HEK293 (cell line): ENCODE measurements around the gene IGFBP4.

Source experiments
- HOXA7 ChIP-seq: sonication (generic); formaldehyde crosslinking; IDR thresholded peaks from 2 replicates; pipeline ENCODE4 v1.8.1; 2022; ENCODE audit warnings: missing genetic modification reagents, borderline replicate concordance
- IKZF3 ChIP-seq: fragments of 450-650 bp; IDR thresholded peaks from 2 replicates; pipeline ENCODE4 v1.5.0; 2018; ENCODE audit warnings: missing biosample characterization, mild to moderate bottlenecking, missing genetic modification characterization, moderate library complexity
- KLF1 ChIP-seq: fragments of 450-650 bp; formaldehyde crosslinking; IDR thresholded peaks from 2 replicates; pipeline ENCODE4 v1.5.1; 2016; ENCODE audit warnings: missing biosample characterization, missing genetic modification characterization
- KLF16 ChIP-seq: fragments of 450-650 bp; formaldehyde crosslinking; IDR thresholded peaks from 2 replicates; pipeline ENCODE4 v1.5.1; 2017; ENCODE audit warnings: missing biosample characterization, missing genetic modification characterization
- MEIS1 ChIP-seq: sonication (generic); formaldehyde crosslinking; IDR thresholded peaks from 2 replicates; pipeline ENCODE4 v1.8.1; 2022; ENCODE audit warnings: missing genetic modification reagents, mild to moderate bottlenecking, borderline replicate concordance
- MYNN ChIP-seq: fragments of 450-650 bp; formaldehyde crosslinking; IDR thresholded peaks from 2 replicates; pipeline ENCODE4 v1.5.1; 2016; ENCODE audit warnings: missing biosample characterization, missing genetic modification characterization, borderline replicate concordance
- PRDM10 ChIP-seq: fragments of 450-650 bp; formaldehyde crosslinking; IDR thresholded peaks from 2 replicates; pipeline ENCODE4 v1.5.1; 2016; ENCODE audit warnings: missing biosample characterization, missing genetic modification characterization
- SP7 ChIP-seq: fragments of 450-650 bp; formaldehyde crosslinking; IDR thresholded peaks from 2 replicates; pipeline ENCODE4 v1.5.1; 2016; ENCODE audit warnings: missing biosample characterization, missing genetic modification characterization
- ZEB2 ChIP-seq: fragments of 450-650 bp; formaldehyde crosslinking; IDR thresholded peaks from 2 replicates; pipeline ENCODE4 v1.5.1; 2016; ENCODE audit warnings: missing biosample characterization, missing genetic modification characterization
- ZFP41 ChIP-seq: fragments of 450-650 bp; formaldehyde crosslinking; IDR thresholded peaks from 2 replicates; pipeline ENCODE4 v1.5.1; 2016; ENCODE audit warnings: missing biosample characterization, missing genetic modification characterization, borderline replicate concordance
- ZNF10 ChIP-seq: fragments of 450-650 bp; formaldehyde crosslinking; IDR thresholded peaks from 2 replicates; pipeline ENCODE4 v1.5.1; 2017; ENCODE audit warnings: missing biosample characterization, missing genetic modification characterization
- ZNF175 ChIP-seq: fragments of 450-650 bp; formaldehyde crosslinking; IDR thresholded peaks from 2 replicates; pipeline ENCODE4 v1.5.1; 2016; ENCODE audit warnings: missing biosample characterization, missing genetic modification characterization
- ZNF211 ChIP-seq: fragments of 450-650 bp; formaldehyde crosslinking; IDR thresholded peaks from 2 replicates; pipeline ENCODE4 v1.5.1; 2016; ENCODE audit warnings: low read depth, missing biosample characterization, missing genetic modification characterization
- ZNF214 ChIP-seq: fragments of 450-650 bp; formaldehyde crosslinking; IDR thresholded peaks from 2 replicates; pipeline ENCODE4 v1.5.1; 2017; ENCODE audit warnings: missing biosample characterization, mild to moderate bottlenecking, missing genetic modification characterization, borderline replicate concordance
- ZNF221 ChIP-seq: fragments of 450-650 bp; formaldehyde crosslinking; IDR thresholded peaks from 2 replicates; pipeline ENCODE4 v1.5.1; 2017; ENCODE audit warnings: missing biosample characterization, missing genetic modification characterization, borderline replicate concordance
- ZNF366 ChIP-seq: fragments of 450-650 bp; formaldehyde crosslinking; conservative IDR thresholded peaks from 2 replicates; pipeline ENCODE4 v1.5.1; 2016; ENCODE audit warnings: missing biosample characterization, missing genetic modification characterization
- ZNF521 ChIP-seq: fragments of 450-650 bp; formaldehyde crosslinking; IDR thresholded peaks from 2 replicates; pipeline ENCODE4 v1.5.1; 2017; ENCODE audit warnings: missing biosample characterization, mild to moderate bottlenecking, missing genetic modification characterization
- ZNF600 ChIP-seq: fragments of 450-650 bp; formaldehyde crosslinking; IDR thresholded peaks from 2 replicates; pipeline ENCODE4 v1.5.1; 2016; ENCODE audit warnings: missing biosample characterization, missing genetic modification characterization
- ZNF624 ChIP-seq: fragments of 450-650 bp; formaldehyde crosslinking; IDR thresholded peaks from 2 replicates; pipeline ENCODE4 v1.5.1; 2017; ENCODE audit warnings: missing biosample characterization, missing genetic modification characterization
- ZNF626 ChIP-seq: fragments of 450-650 bp; sonication (Bioruptor Pico); formaldehyde crosslinking; IDR thresholded peaks from 2 replicates; pipeline ENCODE4 v1.5.1; 2018; ENCODE audit warnings: missing biosample characterization, missing genetic modification characterization, inconsistent platforms
- ZNF677 ChIP-seq: fragments of 450-650 bp; IDR thresholded peaks from 2 replicates; pipeline ENCODE4 v1.5.0; 2018; ENCODE audit warnings: missing biosample characterization, mild to moderate bottlenecking, missing genetic modification characterization, moderate library complexity
- ZNF76 ChIP-seq: fragments of 450-650 bp; formaldehyde crosslinking; IDR thresholded peaks from 2 replicates; pipeline ENCODE4; 2016; ENCODE audit warnings: low read depth, missing biosample characterization, missing genetic modification characterization, borderline replicate concordance
- ZNF785 ChIP-seq: fragments of 450-650 bp; formaldehyde crosslinking; IDR thresholded peaks from 2 replicates; pipeline ENCODE4 v1.5.1; 2016; ENCODE audit warnings: missing biosample characterization, missing genetic modification characterization
- ZNF830 ChIP-seq: fragments of 450-650 bp; IDR thresholded peaks from 2 replicates; pipeline ENCODE4 v1.5.0; 2018; ENCODE audit warnings: missing biosample characterization, missing genetic modification characterization, low read depth, mild to moderate bottlenecking, moderate library complexity
- ZSCAN5A ChIP-seq: fragments of 450-650 bp; formaldehyde crosslinking; IDR thresholded peaks from 2 replicates; pipeline ENCODE4 v1.5.1; 2016; ENCODE audit warnings: missing biosample characterization, missing genetic modification characterization
- TF ChIP-seq, protein P1 (sequence below): fragments of 450-650 bp; formaldehyde crosslinking; IDR thresholded peaks from 2 replicates; pipeline ENCODE4 v1.5.1; 2016; ENCODE audit warnings: missing biosample characterization, missing genetic modification characterization, borderline replicate concordance
- TF ChIP-seq, protein P2 (sequence below): fragments of 450-650 bp; formaldehyde crosslinking; IDR thresholded peaks from 2 replicates; pipeline ENCODE4 v1.5.0; 2017; ENCODE audit warnings: missing biosample characterization, missing genetic modification characterization, borderline replicate concordance

Gene IGFBP4

DNA sequence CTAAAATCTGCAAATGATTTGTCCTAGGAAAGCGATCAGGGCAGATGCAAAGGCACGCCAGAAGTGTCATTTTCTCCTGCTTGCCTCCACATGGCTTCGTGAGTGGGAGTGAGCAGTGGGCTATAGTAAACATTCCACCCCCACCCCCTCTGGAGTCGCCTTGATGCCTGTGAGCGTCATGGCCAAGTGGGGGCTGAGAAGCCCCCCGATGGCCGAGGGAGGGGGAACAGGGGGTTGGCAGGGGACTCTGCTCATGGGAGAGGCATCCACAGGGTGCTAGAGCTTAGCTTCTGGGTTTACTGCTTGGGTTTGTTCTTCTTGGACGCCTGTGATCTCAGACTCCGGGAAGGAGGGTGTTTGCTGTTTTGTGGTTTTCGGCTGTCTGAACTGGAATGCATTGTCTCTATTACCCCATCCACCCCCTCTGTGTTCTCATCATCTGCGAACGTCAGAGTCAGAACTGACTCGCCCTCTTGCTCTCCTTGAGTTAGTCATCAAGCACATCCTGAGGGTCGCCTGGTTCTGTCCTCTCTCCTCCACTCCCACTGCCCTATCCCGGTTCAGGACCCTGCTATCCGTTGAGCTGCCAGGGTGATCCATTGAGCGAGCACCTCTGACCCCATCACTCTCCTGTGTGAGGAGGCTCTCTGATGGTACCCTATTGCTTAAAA lies 42.7 kb downstream of the IGFBP4 start (continued):
- TF ChIP-seq, protein P1, sequence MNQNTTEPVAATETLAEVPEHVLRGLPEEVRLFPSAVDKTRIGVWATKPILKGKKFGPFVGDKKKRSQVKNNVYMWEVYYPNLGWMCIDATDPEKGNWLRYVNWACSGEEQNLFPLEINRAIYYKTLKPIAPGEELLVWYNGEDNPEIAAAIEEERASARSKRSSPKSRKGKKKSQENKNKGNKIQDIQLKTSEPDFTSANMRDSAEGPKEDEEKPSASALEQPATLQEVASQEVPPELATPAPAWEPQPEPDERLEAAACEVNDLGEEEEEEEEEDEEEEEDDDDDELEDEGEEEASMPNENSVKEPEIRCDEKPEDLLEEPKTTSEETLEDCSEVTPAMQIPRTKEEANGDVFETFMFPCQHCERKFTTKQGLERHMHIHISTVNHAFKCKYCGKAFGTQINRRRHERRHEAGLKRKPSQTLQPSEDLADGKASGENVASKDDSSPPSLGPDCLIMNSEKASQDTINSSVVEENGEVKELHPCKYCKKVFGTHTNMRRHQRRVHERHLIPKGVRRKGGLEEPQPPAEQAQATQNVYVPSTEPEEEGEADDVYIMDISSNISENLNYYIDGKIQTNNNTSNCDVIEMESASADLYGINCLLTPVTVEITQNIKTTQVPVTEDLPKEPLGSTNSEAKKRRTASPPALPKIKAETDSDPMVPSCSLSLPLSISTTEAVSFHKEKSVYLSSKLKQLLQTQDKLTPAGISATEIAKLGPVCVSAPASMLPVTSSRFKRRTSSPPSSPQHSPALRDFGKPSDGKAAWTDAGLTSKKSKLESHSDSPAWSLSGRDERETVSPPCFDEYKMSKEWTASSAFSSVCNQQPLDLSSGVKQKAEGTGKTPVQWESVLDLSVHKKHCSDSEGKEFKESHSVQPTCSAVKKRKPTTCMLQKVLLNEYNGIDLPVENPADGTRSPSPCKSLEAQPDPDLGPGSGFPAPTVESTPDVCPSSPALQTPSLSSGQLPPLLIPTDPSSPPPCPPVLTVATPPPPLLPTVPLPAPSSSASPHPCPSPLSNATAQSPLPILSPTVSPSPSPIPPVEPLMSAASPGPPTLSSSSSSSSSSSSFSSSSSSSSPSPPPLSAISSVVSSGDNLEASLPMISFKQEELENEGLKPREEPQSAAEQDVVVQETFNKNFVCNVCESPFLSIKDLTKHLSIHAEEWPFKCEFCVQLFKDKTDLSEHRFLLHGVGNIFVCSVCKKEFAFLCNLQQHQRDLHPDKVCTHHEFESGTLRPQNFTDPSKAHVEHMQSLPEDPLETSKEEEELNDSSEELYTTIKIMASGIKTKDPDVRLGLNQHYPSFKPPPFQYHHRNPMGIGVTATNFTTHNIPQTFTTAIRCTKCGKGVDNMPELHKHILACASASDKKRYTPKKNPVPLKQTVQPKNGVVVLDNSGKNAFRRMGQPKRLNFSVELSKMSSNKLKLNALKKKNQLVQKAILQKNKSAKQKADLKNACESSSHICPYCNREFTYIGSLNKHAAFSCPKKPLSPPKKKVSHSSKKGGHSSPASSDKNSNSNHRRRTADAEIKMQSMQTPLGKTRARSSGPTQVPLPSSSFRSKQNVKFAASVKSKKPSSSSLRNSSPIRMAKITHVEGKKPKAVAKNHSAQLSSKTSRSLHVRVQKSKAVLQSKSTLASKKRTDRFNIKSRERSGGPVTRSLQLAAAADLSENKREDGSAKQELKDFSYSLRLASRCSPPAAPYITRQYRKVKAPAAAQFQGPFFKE (tag by site-specific recombination) = no peak
- peak; percentile 84 for TF ChIP-seq ZNF600 (tag by site-specific recombination)
- TF ChIP-seq ZNF214 (tag by site-specific recombination) = no peak
- TF ChIP-seq ZNF624 = no peak
- TF ChIP-seq MEIS1 = no peak
- 0 out of 2 replicates have a peak, but pooled peaks have one; percentile 7 for TF ChIP-seq ZNF10 (tag by site-specific recombination)
- TF ChIP-seq KLF16 = no peak
- no peak for TF ChIP-seq HOXA7 (CRISPR knock-in tag)
- no peak for TF ChIP-seq ZNF76 (tag by site-specific recombination)
- no peak for TF ChIP-seq IKZF3 (tag by site-specific recombination)
- no peak for TF ChIP-seq ZFP41 (tag by site-specific recombination)
- peak; percentile 81 for TF ChIP-seq KLF1 (tag by site-specific recombination)
- no peak for TF ChIP-seq MYNN (tag by site-specific recombination)
- TF ChIP-seq ZNF785 (tag by site-specific recombination) = no peak
- no peak for TF ChIP-seq ZNF677 (tag by site-specific recombination)
- TF ChIP-seq SP7 (tag by site-specific recombination) = peak; percentile 75
- no peak for TF ChIP-seq ZNF626
- peak; percentile 74; the same call in 1 of the 2 replicates for TF ChIP-seq PRDM10 (tag by site-specific recombination)
- TF ChIP-seq, protein P2, sequence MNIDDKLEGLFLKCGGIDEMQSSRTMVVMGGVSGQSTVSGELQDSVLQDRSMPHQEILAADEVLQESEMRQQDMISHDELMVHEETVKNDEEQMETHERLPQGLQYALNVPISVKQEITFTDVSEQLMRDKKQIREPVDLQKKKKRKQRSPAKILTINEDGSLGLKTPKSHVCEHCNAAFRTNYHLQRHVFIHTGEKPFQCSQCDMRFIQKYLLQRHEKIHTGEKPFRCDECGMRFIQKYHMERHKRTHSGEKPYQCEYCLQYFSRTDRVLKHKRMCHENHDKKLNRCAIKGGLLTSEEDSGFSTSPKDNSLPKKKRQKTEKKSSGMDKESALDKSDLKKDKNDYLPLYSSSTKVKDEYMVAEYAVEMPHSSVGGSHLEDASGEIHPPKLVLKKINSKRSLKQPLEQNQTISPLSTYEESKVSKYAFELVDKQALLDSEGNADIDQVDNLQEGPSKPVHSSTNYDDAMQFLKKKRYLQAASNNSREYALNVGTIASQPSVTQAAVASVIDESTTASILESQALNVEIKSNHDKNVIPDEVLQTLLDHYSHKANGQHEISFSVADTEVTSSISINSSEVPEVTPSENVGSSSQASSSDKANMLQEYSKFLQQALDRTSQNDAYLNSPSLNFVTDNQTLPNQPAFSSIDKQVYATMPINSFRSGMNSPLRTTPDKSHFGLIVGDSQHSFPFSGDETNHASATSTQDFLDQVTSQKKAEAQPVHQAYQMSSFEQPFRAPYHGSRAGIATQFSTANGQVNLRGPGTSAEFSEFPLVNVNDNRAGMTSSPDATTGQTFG (tag by site-specific recombination) = no peak
- no peak for TF ChIP-seq ZSCAN5A (tag by site-specific recombination)
- TF ChIP-seq ZNF211 = no peak
- TF ChIP-seq ZEB2 (tag by site-specific recombination) = peak; percentile 91
- no peak for TF ChIP-seq ZNF830 (tag by site-specific recombination)
- TF ChIP-seq ZNF521 (tag by site-specific recombination) = no peak
- TF ChIP-seq ZNF221 (tag by site-specific recombination) = no peak
- no peak for TF ChIP-seq ZNF175 (tag by site-specific recombination)
- peak; percentile 72 for TF ChIP-seq ZNF366 (tag by site-specific recombination)
